NB4 (cell line): ENCODE results near the gene MLYCD.

Source experiments
- DNase-seq: peaks from one replicate; pipeline ENCODE4 v3.0.0; 2010; ENCODE audit warnings: low read depth
- H3K4me3 ChIP-seq: one replicate; pipeline ENCODE4 v1.5.1; 2011; ENCODE audit warnings: mild to moderate bottlenecking, low read depth, low read length, moderate library complexity
- CTCF ChIP-seq: IDR thresholded peaks from one replicate; pipeline ENCODE4 v1.5.1; 2012; ENCODE audit warnings: low read depth, low read length
- MAX ChIP-seq: IDR thresholded peaks from 2 replicates; pipeline ENCODE4 v1.6.1; 2011; ENCODE audit warnings: low read depth, low read length
- MYC ChIP-seq: IDR thresholded peaks from 2 replicates; pipeline ENCODE4 v1.6.1; 2011; ENCODE audit warnings: low read depth, low read length
- POLR2A ChIP-seq: IDR thresholded peaks from 2 replicates; pipeline ENCODE4 v1.6.1; 2011; ENCODE audit warnings: mild to moderate bottlenecking; ENCODE audit not compliant: insufficient read length; ENCODE audit errors: extremely low read depth

MLYCD gene

GRCh38 chr16:83882163-83882885 is 16.6 kb upstream of the MLYCD start:
- H3K4me3 ChIP-seq = no peak overlapping the region
- no peak for TF ChIP-seq MAX
- no peak for TF ChIP-seq POLR2A
- DNase-seq = no peak

GRCh38 chr16:83886199-83886971 is 12.5 kb upstream of the MLYCD start:
- no peak for DNase-seq
- TF ChIP-seq MAX = no peak
- no peak for TF ChIP-seq MYC
- TF ChIP-seq CTCF = no peak
- no peak for TF ChIP-seq POLR2A
- H3K4me3 ChIP-seq = no peak overlapping the region

GRCh38 chr16:83887080-83887479 is 11.8 kb upstream of the MLYCD start:
- no peak overlapping the region for H3K4me3 ChIP-seq
- TF ChIP-seq MAX = no peak
- TF ChIP-seq CTCF = peak; percentile 23
- peak; percentile 15 for DNase-seq

- no peak overlapping the region for H3K4me3 ChIP-seq
- no peak for DNase-seq
- TF ChIP-seq POLR2A (no peak), MYC (no peak)
Measured at GRCh38 chr16:83887564-83887963, 11.4 kb upstream of the MLYCD start.

DNA sequence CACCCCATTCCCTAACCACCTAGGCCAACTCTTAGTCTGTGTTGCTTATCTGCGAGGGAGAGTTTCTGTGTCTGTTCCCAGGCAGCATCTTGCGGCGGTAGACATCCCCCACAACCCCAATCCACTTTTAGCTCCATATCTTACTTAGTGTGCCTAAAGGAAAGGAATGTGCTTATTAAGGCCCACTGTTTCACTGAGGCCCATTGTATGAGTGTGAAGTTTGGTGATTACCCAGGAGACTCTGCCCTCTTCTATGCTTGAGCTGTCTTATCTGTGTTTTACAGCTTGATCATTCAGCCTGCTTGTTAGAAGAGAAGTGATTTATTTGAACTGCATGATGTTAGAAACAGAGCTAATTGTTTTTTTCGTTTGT is 10.3 kb upstream of the MLYCD start:
- H3K4me3 ChIP-seq = no peak overlapping the region
- DNase-seq = no peak
- TF ChIP-seq POLR2A (no peak), CTCF (no peak), MYC (no peak), MAX (no peak)

GRCh38 chr16:83890359-83890758 is 8.6 kb upstream of the MLYCD start:
- DNase-seq = no peak

More at GRCh38 chr16:83890359-83890758, 8.6 kb upstream of the MLYCD start:
- TF ChIP-seq MAX (no peak), CTCF (no peak), POLR2A (no peak), MYC (no peak)
- no peak overlapping the region for H3K4me3 ChIP-seq
